ENCODE results near the gene CENPW. TPM values are rescaled to one million over a fixed set of nuclear protein-coding genes. Genes with fewer than 3 reads are reported as not detected.

The CENPW gene
- 8.6 and 11.7 TPM in 2 replicates for total RNA-seq

GRCh38 chr6:126339796-126340609 is at the start of gene CENPW:
Gene CENPW, plus strand, starts transcription at chr6:126340115. Its CDS starts 159 bp downstream, at chr6:126340274.

